ENCODE data around the gene PGRMC2.

Gene PGRMC2

DNA sequence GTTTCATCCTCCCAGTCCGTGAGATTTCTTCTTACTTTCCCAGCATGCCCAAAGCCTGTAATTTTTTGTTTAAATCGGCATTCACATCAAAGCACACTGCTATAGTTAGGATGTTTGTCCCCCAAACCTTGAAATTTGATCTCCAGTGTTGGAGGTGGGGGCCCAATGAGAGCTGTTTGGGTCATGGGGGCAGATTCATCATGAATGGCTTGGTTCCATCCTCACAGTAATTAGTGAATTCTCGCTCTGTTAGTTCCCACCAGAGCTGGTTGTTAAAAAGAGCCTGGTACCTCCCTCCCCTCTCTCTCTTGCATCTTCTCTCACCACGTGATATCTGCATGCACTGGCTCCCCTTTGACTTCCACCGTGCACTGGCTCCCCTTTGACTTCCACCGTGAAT is 40.5 kb upstream of the PGRMC2 start:
- in situ Hi-C loops (cut with HindIII; ENCODE audit: low sequenced_read_pairs): no loop called here
- no peak overlapping the region for H3K4me3 ChIP-seq (ENCODE audit: low read depth, low read length)
- no peak for DNase-seq (ENCODE audit: low read depth, low spot score)
- TF ChIP-seq, protein P1, sequence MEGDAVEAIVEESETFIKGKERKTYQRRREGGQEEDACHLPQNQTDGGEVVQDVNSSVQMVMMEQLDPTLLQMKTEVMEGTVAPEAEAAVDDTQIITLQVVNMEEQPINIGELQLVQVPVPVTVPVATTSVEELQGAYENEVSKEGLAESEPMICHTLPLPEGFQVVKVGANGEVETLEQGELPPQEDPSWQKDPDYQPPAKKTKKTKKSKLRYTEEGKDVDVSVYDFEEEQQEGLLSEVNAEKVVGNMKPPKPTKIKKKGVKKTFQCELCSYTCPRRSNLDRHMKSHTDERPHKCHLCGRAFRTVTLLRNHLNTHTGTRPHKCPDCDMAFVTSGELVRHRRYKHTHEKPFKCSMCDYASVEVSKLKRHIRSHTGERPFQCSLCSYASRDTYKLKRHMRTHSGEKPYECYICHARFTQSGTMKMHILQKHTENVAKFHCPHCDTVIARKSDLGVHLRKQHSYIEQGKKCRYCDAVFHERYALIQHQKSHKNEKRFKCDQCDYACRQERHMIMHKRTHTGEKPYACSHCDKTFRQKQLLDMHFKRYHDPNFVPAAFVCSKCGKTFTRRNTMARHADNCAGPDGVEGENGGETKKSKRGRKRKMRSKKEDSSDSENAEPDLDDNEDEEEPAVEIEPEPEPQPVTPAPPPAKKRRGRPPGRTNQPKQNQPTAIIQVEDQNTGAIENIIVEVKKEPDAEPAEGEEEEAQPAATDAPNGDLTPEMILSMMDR (IDR thresholded peaks at IDR 0.05; ENCODE audit: low read depth, low read length): no peak

- in situ Hi-C loops (cut with HindIII; ENCODE audit: low sequenced_read_pairs): no loop called here
- H3K4me3 ChIP-seq (ENCODE audit: low read depth, low read length): no peak overlapping the region
- DNase-seq (ENCODE audit: low read depth, low spot score): no peak
- TF ChIP-seq, protein P1 (IDR thresholded peaks at IDR 0.05; ENCODE audit: low read depth, low read length): no peak
Measured at GRCh38 chr4:128323401-128323800, 35.8 kb upstream of the PGRMC2 start.

GRCh38 chr4:128322986-128323385 is 35.4 kb upstream of the PGRMC2 start:
- DNase-seq (ENCODE audit: low read depth, low spot score): peak; percentile 62
- in situ Hi-C loops (cut with HindIII; ENCODE audit: low sequenced_read_pairs): no loop called here
- TF ChIP-seq, protein P1 (IDR thresholded peaks at IDR 0.05; ENCODE audit: low read depth, low read length): no peak
- H3K4me3 ChIP-seq (ENCODE audit: low read depth, low read length): no peak overlapping the region

DNA sequence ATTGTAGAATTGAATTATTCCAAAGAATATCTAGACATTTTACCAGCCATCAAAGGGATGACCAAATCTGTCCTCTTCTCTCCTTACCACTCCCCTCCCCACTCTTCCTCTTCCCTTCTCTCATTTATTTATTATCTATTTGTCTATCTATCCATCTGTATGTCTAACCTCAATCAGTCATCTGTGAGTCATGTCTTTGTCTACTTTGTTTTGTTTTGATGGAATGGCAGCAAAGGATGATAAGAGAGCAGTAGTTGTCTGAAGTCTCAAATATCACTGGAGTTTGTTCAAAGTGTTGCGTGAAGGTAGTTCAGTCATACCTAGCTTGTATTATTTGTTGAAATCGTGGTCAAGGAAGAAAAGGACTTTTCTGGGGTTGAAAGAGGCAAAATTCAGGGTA is 34.7 kb upstream of the PGRMC2 start:
- in situ Hi-C loops (cut with HindIII; ENCODE audit: low sequenced_read_pairs): no loop called here
- no peak overlapping the region for H3K4me3 ChIP-seq (ENCODE audit: low read depth, low read length)
- peak; percentile 23 for DNase-seq (ENCODE audit: low read depth, low spot score)
- TF ChIP-seq, protein P1 (IDR thresholded peaks at IDR 0.05; ENCODE audit: low read depth, low read length): no peak

DNA sequence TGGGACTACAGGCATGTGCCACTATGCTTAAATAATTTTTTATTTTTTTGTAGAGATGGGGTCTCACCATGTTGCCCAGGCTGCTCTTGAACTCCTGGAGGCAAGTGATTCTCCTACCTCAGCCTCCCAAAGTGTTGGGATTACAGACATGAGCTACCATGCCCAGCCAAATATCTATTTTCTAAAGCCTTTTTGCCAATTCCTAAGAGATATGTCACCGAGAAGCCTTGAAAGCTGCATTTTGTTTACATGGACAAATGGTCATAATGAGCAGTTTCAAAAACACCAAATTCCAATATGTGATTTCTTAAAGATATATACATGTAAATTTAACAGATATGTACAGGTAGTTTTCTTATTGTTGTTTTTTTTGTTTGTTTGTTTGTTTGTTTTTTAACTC is 33.0 kb upstream of the PGRMC2 start:
- TF ChIP-seq, protein P1 (IDR thresholded peaks at IDR 0.05; ENCODE audit: low read depth, low read length): no peak
- no peak for DNase-seq (ENCODE audit: low read depth, low spot score)
- in situ Hi-C loops (cut with HindIII; ENCODE audit: low sequenced_read_pairs): no loop called here
- H3K4me3 ChIP-seq (ENCODE audit: low read depth, low read length): no peak overlapping the region

GRCh38 chr4:128315756-128316520 is 28.3 kb upstream of the PGRMC2 start:
- in situ Hi-C loops (cut with HindIII; ENCODE audit: low sequenced_read_pairs): no loop called here
- no peak for DNase-seq (ENCODE audit: low read depth, low spot score)
- TF ChIP-seq, protein P1 (IDR thresholded peaks at IDR 0.05; ENCODE audit: low read depth, low read length): no peak
- no peak overlapping the region for H3K4me3 ChIP-seq (ENCODE audit: low read depth, low read length)

All from astrocyte of the spinal cord (primary cell).